Measurements from ENCODE around the gene PIGP. TPM values are rescaled to one million over a fixed set of nuclear protein-coding genes. Genes with fewer than 3 reads are reported as not detected.

Gene PIGP
- total and polyA plus RNA-seq, 2 of the 13 experiments (the other 11 are each of a cell fraction or from before 2014, with no cell fraction given): 14.8 to 33.4 TPM

DNA sequence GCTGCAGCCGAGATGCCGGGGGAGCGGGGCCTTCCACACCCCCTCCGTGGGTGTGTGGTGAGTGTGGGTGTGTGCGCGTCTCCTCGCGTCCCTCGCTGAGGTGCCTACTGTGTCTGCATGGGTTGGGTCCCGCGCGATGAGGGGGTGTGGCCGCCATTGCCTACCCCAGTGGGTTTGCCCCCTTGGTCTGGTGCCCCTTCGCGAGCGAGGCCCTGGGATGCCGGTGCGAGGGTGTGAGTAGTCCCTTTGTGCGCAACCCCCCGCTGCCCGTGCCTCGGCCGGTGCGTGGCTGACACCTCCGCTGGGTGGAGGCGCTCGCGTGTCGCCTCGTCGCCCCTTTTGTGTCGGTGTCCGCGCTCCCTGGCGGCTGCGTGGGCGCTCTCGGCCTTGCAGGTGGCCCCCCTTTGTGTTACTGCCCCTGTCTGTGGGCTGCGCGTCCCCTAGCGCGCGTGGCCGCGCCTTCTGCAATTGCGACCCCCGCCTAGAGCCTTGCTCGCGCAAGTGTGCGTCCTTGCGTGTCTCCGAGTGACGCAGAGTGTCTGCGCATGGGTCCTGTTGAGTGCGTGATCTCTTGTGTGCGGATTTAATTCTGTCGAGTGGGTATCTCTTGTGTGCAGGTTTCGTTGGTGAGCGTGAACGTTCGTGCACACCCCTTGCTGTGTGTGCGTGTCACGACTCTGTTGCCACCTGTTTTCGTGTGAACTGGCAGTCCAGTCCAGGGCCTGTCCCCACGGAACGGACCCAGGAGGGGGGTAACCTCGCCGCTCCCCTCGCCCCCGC is 736 bp upstream of the PIGP start (continued):
- peak; percentile 64; the same call in 1 of the 2 replicates for TF ChIP-seq ZNF30 (CRISPR knock-in tag; IDR thresholded peaks at IDR 0.05)
- no peak for TF ChIP-seq RXRB (CRISPR knock-in tag; IDR thresholded peaks at IDR 0.05; ENCODE audit: borderline replicate concordance)
- no peak for TF ChIP-seq ZNF652 (CRISPR knock-in tag; IDR thresholded peaks at IDR 0.05; ENCODE audit: borderline replicate concordance, low read depth)
- TF ChIP-seq DMAP1 (CRISPR knock-in tag; IDR thresholded peaks at IDR 0.05): peak; percentile 73
- no peak for TF ChIP-seq ZNF235 (CRISPR knock-in tag; IDR thresholded peaks at IDR 0.05; ENCODE audit: borderline replicate concordance)
- TF ChIP-seq, protein P1, sequence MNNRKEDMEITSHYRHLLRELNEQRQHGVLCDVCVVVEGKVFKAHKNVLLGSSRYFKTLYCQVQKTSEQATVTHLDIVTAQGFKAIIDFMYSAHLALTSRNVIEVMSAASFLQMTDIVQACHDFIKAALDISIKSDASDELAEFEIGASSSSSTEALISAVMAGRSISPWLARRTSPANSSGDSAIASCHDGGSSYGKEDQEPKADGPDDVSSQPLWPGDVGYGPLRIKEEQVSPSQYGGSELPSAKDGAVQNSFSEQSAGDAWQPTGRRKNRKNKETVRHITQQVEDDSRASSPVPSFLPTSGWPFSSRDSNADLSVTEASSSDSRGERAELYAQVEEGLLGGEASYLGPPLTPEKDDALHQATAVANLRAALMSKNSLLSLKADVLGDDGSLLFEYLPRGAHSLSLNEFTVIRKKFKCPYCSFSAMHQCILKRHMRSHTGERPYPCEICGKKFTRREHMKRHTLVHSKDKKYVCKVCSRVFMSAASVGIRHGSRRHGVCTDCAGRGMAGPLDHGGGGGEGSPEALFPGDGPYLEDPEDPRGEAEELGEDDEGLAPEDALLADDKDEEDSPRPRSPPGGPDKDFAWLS (CRISPR knock-in tag; IDR thresholded peaks at IDR 0.05; ENCODE audit: borderline replicate concordance): no peak
- TF ChIP-seq SRY (CRISPR knock-in tag; IDR thresholded peaks at IDR 0.05): no peak
- no peak for TF ChIP-seq NR3C1 (CRISPR knock-in tag; IDR thresholded peaks at IDR 0.05)
- TF ChIP-seq KLF16 (CRISPR knock-in tag; IDR thresholded peaks at IDR 0.05): no peak; a peak in 1 of 4 replicates
- TF ChIP-seq, protein P2, sequence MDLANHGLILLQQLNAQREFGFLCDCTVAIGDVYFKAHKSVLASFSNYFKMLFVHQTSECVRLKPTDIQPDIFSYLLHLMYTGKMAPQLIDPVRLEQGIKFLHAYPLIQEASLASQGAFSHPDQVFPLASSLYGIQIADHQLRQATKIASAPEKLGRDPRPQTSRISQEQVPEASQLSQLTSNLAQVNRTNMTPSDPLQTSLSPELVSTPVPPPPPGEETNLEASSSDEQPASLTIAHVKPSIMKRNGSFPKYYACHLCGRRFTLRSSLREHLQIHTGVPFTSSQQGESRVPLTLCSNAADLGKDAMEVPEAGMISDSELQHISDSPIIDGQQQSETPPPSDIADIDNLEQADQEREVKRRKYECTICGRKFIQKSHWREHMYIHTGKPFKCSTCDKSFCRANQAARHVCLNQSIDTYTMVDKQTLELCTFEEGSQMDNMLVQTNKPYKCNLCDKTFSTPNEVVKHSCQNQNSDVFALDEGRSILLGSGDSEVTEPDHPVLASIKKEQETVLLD (CRISPR knock-in tag; IDR thresholded peaks at IDR 0.05; ENCODE audit: low read depth): no peak; the same call in 1 of the 2 replicates
- TF ChIP-seq DNMT3B (CRISPR knock-in tag; conservative IDR thresholded peaks at IDR 0.05): no peak
- peak; percentile 53; the same call in 1 of the 2 replicates for TF ChIP-seq ZNF556 (CRISPR knock-in tag; IDR thresholded peaks at IDR 0.05; ENCODE audit: borderline replicate concordance)
- TF ChIP-seq, protein P3, sequence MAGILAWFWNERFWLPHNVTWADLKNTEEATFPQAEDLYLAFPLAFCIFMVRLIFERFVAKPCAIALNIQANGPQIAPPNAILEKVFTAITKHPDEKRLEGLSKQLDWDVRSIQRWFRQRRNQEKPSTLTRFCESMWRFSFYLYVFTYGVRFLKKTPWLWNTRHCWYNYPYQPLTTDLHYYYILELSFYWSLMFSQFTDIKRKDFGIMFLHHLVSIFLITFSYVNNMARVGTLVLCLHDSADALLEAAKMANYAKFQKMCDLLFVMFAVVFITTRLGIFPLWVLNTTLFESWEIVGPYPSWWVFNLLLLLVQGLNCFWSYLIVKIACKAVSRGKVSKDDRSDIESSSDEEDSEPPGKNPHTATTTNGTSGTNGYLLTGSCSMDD (CRISPR knock-in tag; IDR thresholded peaks at IDR 0.05): no peak
- TF ChIP-seq, protein P4, sequence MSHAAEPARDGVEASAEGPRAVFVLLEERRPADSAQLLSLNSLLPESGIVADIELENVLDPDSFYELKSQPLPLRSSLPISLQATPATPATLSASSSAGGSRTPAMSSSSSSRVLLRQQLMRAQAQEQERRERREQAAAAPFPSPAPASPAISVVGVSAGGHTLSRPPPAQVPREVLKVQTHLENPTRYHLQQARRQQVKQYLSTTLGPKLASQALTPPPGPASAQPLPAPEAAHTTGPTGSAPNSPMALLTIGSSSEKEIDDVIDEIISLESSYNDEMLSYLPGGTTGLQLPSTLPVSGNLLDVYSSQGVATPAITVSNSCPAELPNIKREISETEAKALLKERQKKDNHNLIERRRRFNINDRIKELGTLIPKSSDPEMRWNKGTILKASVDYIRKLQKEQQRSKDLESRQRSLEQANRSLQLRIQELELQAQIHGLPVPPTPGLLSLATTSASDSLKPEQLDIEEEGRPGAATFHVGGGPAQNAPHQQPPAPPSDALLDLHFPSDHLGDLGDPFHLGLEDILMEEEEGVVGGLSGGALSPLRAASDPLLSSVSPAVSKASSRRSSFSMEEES (CRISPR knock-in tag; IDR thresholded peaks at IDR 0.05): no peak
- TF ChIP-seq GABPA (IDR thresholded peaks at IDR 0.05; ENCODE audit: low read depth, low read length): no peak
- no peak for TF ChIP-seq GABPA (CRISPR knock-in tag; IDR thresholded peaks at IDR 0.05; ENCODE audit: low read depth)
- TF ChIP-seq REPIN1 (CRISPR knock-in tag; IDR thresholded peaks at IDR 0.05; ENCODE audit: borderline replicate concordance, low read depth): no peak
- TF ChIP-seq LCORL (IDR thresholded peaks at IDR 0.05): no peak
- TF ChIP-seq LCORL (CRISPR knock-in tag; IDR thresholded peaks at IDR 0.05): no peak
- TF ChIP-seq HNF4G (IDR thresholded peaks at IDR 0.05; ENCODE audit: borderline replicate concordance, low read depth, low read length): no peak
- TF ChIP-seq HNF4G (CRISPR knock-in tag; IDR thresholded peaks at IDR 0.05; ENCODE audit: borderline replicate concordance, low read depth): no peak
- peak; percentile 62; the same call in 1 of the 2 replicates for TF ChIP-seq DNMT1 (CRISPR knock-in tag; IDR thresholded peaks at IDR 0.05)
- TF ChIP-seq, protein P5, sequence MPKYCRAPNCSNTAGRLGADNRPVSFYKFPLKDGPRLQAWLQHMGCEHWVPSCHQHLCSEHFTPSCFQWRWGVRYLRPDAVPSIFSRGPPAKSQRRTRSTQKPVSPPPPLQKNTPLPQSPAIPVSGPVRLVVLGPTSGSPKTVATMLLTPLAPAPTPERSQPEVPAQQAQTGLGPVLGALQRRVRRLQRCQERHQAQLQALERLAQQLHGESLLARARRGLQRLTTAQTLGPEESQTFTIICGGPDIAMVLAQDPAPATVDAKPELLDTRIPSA (CRISPR knock-in tag; IDR thresholded peaks at IDR 0.05; ENCODE audit: borderline replicate concordance): no peak
